Measurements from ENCODE around the gene TMED7. TPM values are rescaled to one million over a fixed set of nuclear protein-coding genes. Genes with fewer than 3 reads are reported as not detected.
"Not testable (repeated sequence)": the region's sequence is repeated elsewhere in the genome, so short reads cannot be mapped to it uniquely, and the experiment has no call there.

Gene TMED7
- total RNA-seq, 1 donor from 2014 or later, result 69.6 TPM

GRCh38 chr5:115655994-115656393, 30.2 kb upstream of the TMED7 start:
- no peak for DNase-seq (ENCODE audit: low spot score, unreplicated experiment)
- Mint-ChIP-seq H3K27ac (no peak overlapping the region), H3K36me3 (ENCODE audit: insufficient read depth) (no peaks in the 10 kb centered on the region), H3K27me3 (no peaks in the 10 kb centered on the region), H3K9me3 (ENCODE audit: low read depth) (peaks cover 4% of the 10 kb centered on the region), H3K4me1 (ENCODE audit: low read depth) (no peaks in the 10 kb centered on the region), H3K4me3 (ENCODE audit: low read depth) (no peak overlapping the region)
- TF ChIP-seq CTCF (IDR thresholded peaks at IDR 0.05; ENCODE audit: unreplicated experiment), result no peak

- Mint-ChIP-seq H3K27me3 (peaks cover 5% of the 10 kb centered on the region), H3K9me3 (ENCODE audit: low read depth) (no peaks in the 10 kb centered on the region), H3K27ac (no peak overlapping the region), H3K4me1 (ENCODE audit: low read depth) (peaks cover 18% of the 10 kb centered on the region), H3K4me3 (ENCODE audit: low read depth) (no peak overlapping the region), H3K36me3 (ENCODE audit: insufficient read depth) (no peaks in the 10 kb centered on the region)
- DNase-seq (ENCODE audit: low spot score, unreplicated experiment), result no peak
- no peak for TF ChIP-seq CTCF (IDR thresholded peaks at IDR 0.05; ENCODE audit: unreplicated experiment)
Measured at GRCh38 chr5:115649541-115649940, 23.7 kb upstream of the TMED7 start.

- DNase-seq (ENCODE audit: low spot score, unreplicated experiment), result no peak
- Mint-ChIP-seq H3K27ac (peak overlapping the region; percentile 72), H3K36me3 (ENCODE audit: insufficient read depth) (no peaks in the 10 kb centered on the region), H3K27me3 (peaks cover 5% of the 10 kb centered on the region), H3K4me1 (ENCODE audit: low read depth) (peaks cover 18% of the 10 kb centered on the region), H3K9me3 (ENCODE audit: low read depth) (no peaks in the 10 kb centered on the region), H3K4me3 (ENCODE audit: low read depth) (no peak overlapping the region)
- TF ChIP-seq CTCF (IDR thresholded peaks at IDR 0.05; ENCODE audit: unreplicated experiment), result no peak
Measured at GRCh38 chr5:115648056-115648455, 22.2 kb upstream of the TMED7 start.

- H3K27ac Mint-ChIP-seq; H3K4me3 Mint-ChIP-seq (ENCODE audit: low read depth); H3K9me3 Mint-ChIP-seq (ENCODE audit: low read depth): not testable (repeated sequence)
Measured at GRCh38 chr5:115645386-115645785, 19.6 kb upstream of the TMED7 start.

DNA sequence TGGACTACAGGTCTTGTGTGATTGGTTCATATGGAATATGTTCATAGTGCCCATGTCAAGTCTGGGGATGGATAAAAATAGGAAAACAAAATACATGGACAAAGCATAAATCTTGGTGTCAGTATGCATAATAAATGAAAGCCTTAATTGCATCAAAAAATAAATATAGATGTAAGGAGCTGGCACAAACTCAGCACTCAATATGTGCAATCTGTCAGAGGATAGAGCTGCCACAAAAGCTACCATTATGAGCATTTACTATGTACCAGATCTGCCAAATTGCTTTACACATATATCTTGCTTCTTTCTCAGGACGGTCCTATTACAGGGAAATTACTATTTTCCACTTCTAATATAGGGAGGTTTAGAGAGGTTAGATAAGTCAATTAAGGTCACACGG, 18.2 kb upstream of the TMED7 start:
- H3K9me3 Mint-ChIP-seq (ENCODE audit: low read depth), result no peaks in the 10 kb centered on the region
- H3K4me3 Mint-ChIP-seq (ENCODE audit: low read depth), result no peak overlapping the region
- TF ChIP-seq CTCF (IDR thresholded peaks at IDR 0.05; ENCODE audit: unreplicated experiment), result no peak
- DNase-seq (ENCODE audit: low spot score, unreplicated experiment), result no peak
- no peak overlapping the region for H3K27ac Mint-ChIP-seq
- H3K4me1 Mint-ChIP-seq (ENCODE audit: low read depth), result peaks cover 20% of the 10 kb centered on the region
- H3K27me3 Mint-ChIP-seq, result peaks cover 5% of the 10 kb centered on the region
- no peaks in the 10 kb centered on the region for H3K36me3 Mint-ChIP-seq (ENCODE audit: insufficient read depth)

More at GRCh38 chr5:115645386-115645785, 19.6 kb upstream of the TMED7 start:
- DNase-seq (ENCODE audit: low spot score, unreplicated experiment); H3K36me3 Mint-ChIP-seq (ENCODE audit: insufficient read depth); H3K27me3 Mint-ChIP-seq: not testable (repeated sequence)
- peaks cover 18% of the 10 kb centered on the region for H3K4me1 Mint-ChIP-seq (ENCODE audit: low read depth)

DNA sequence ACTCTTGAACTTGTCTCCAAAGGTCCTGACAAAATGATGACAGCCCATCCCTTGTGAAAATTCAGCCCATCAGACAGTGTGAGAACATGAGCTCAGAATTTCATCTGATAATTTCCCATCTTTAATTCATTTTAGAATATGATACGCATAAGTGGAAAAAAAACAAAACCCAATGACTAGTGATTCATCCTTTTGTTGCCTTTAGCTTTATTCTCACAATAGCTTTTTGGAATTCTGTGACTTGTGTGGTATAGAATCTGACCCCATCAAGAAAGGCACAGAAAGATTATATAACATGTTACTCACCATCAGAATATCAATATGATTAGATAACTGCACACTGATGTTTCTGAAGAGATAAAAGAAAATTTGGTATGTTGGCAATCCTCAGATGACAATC, 16.1 kb upstream of the TMED7 start:
- TF ChIP-seq CTCF (IDR thresholded peaks at IDR 0.05; ENCODE audit: unreplicated experiment), result no peak
- Mint-ChIP-seq H3K27me3 (peaks cover 7% of the 10 kb centered on the region), H3K27ac (no peak overlapping the region)

More for the DNA sequence above, 16.1 kb upstream of the TMED7 start:
- Mint-ChIP-seq H3K36me3 (ENCODE audit: insufficient read depth) (no peaks in the 10 kb centered on the region), H3K4me3 (ENCODE audit: low read depth) (no peak overlapping the region), H3K4me1 (ENCODE audit: low read depth) (peaks cover 5% of the 10 kb centered on the region), H3K9me3 (ENCODE audit: low read depth) (no peaks in the 10 kb centered on the region)
- no peak for DNase-seq (ENCODE audit: low spot score, unreplicated experiment)

Data from progenitor cell of endocrine pancreas (in vitro differentiated cells).